ENCODE measurements around the gene CHL1. TPM values are rescaled to one million over a fixed set of nuclear protein-coding genes. Genes with fewer than 3 reads are reported as not detected.

The CHL1 gene
- total and polyA plus RNA-seq, 2 experiments from 2014 or later = not detected

DNA sequence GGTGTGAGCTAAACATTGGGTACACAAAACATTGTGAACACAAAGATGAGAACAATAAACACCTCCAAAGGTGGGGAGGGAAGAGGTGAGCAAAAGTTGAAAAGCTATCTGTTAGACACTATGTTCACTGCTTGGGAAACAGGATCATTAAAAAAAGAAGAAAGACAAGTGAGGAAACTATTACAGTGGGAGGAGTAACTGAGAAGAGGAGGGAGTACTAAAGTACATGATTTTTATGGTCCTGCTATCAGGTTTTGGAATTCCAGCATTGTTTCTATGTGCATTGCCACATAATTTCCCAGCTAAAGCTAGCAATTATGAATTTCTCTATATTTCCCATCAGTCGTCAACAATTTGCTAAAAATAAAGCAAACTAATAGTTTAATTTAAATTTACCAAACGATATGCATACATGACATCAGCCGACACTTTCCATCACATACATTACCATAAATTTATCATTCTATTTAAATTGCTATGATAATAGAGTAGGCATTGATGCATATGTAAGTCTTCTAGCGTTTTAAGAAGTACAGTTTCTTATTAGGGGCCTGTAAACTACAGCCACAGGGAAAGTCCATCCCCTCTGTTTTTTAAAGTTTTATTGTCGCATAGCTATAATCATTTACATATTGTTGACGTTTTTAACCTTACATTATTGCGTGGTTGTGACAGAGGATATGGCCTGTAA is 221.8 kb downstream of the CHL1 start:
- in situ Hi-C loops (cut with MboI) = no loop called here
- Histone ChIP-seq H3K79me2 (ENCODE audit: insufficient read depth) (no peaks in the 10 kb centered on the region), H4K20me1 (ENCODE audit: insufficient read depth) (no peaks in the 10 kb centered on the region), H3K9me2 (ENCODE audit: insufficient read depth) (no peaks in the 10 kb centered on the region), H3K27ac (no peak overlapping the region), H3K9me3 (ENCODE audit: low read depth) (no peaks in the 10 kb centered on the region), H3K9ac (no peak overlapping the region), H3K27me3 (replicated peaks; ENCODE audit: insufficient read depth) (no peaks in the 10 kb centered on the region), H2AFZ (no peak overlapping the region), H3K36me3 (ENCODE audit: low read depth) (no peaks in the 10 kb centered on the region), H3F3A (ENCODE audit: insufficient read depth) (no peaks in the 10 kb centered on the region), H3K4me3 (no peak overlapping the region), H3K4me2 (ENCODE audit: unreplicated experiment) (no peak overlapping the region), H3K4me1 (ENCODE audit: insufficient read depth) (no peaks in the 10 kb centered on the region)
- 41 to 43% methylated on average over 7 of the region's 7 CpGs for WGBS, 2 experiments (ENCODE audit: low coverage in 1 of 2, low lambda C conversion rate in 2 of 2, missing lambda C conversion rate in 2 of 2)
- DNase-seq = no peak
- TF ChIP-seq EZH2phosphoT487 (IDR thresholded peaks at IDR 0.05; ENCODE audit: insufficient read depth, low read depth) = no peak
- TF ChIP-seq EZH2 (IDR thresholded peaks at IDR 0.05; ENCODE audit: insufficient read depth, poor library complexity, severe bottlenecking) = no peak

DNA sequence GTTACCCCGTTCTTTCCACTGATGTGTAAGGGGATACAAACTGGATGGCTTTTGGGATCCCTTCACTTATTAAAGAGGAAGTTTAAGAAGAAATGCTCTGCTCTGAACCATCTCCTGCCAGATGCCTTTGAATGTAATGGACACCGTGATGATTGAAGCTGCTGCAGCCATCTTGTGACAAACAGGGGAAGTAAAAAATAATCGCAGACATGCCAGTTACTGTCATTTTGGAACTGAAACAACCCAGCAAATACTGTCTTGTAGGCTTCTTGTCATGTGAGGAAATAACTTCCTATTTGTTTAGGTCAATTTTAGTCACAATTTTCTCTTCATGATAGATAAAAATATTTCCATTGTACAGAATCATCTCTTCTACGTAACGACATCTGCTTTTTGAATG is 224.0 kb downstream of the CHL1 start:
- Histone ChIP-seq H3K27me3 (replicated peaks; ENCODE audit: insufficient read depth) (no peaks in the 10 kb centered on the region), H3F3A (ENCODE audit: insufficient read depth) (no peaks in the 10 kb centered on the region), H3K79me2 (ENCODE audit: insufficient read depth) (no peaks in the 10 kb centered on the region), H3K9me2 (ENCODE audit: insufficient read depth) (no peaks in the 10 kb centered on the region), H3K9ac (no peak overlapping the region), H3K4me1 (ENCODE audit: insufficient read depth) (no peaks in the 10 kb centered on the region), H3K4me3 (no peak overlapping the region), H3K9me3 (ENCODE audit: low read depth) (no peaks in the 10 kb centered on the region), H3K36me3 (ENCODE audit: low read depth) (no peaks in the 10 kb centered on the region), H4K20me1 (ENCODE audit: insufficient read depth) (no peaks in the 10 kb centered on the region), H2AFZ (no peak overlapping the region), H3K27ac (no peak overlapping the region), H3K4me2 (ENCODE audit: unreplicated experiment) (no peak overlapping the region)
- in situ Hi-C loops (cut with MboI) = no loop called here
- 45 to 53% methylated on average over 5 of the region's 5 CpGs for whole genome bisulfite sequencing, 2 experiments (ENCODE audit: low coverage in 1 of 2, low lambda C conversion rate in 2 of 2, missing lambda C conversion rate in 2 of 2)
- DNase-seq = no peak
- TF ChIP-seq EZH2 (IDR thresholded peaks at IDR 0.05; ENCODE audit: insufficient read depth, poor library complexity, severe bottlenecking) (no peak), EZH2phosphoT487 (IDR thresholded peaks at IDR 0.05; ENCODE audit: insufficient read depth, low read depth) (no peak)

DNA sequence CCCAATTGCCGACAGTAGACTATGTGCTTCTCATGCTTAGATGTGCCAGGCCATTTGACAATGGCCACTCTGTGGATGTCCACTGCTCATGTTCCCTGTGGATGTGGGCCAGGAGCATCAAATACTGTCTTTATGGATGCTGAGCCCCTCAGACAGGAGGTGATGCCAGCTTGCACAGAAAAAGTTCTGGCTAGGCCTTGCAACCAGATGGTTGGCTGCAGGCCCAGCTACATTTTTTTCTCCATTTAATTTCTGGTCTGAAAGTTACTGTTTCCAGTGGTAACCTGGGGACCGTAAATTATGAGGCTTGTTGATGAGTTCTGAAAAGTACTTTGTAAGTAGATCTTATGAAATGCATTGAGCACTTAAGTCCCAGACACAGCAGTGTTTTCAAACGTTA is 228.5 kb downstream of the CHL1 start:
- no peaks in the 10 kb centered on the region for H3K9me2 ChIP-seq (ENCODE audit: insufficient read depth)
- no peak overlapping the region for H3K27ac ChIP-seq
- TF ChIP-seq EZH2phosphoT487 (IDR thresholded peaks at IDR 0.05; ENCODE audit: insufficient read depth, low read depth) (no peak), EZH2 (IDR thresholded peaks at IDR 0.05; ENCODE audit: insufficient read depth, poor library complexity, severe bottlenecking) (no peak)
- H3F3A ChIP-seq (ENCODE audit: insufficient read depth) = no peaks in the 10 kb centered on the region
- no peak overlapping the region for H2AFZ ChIP-seq
- no peaks in the 10 kb centered on the region for H3K9me3 ChIP-seq (ENCODE audit: low read depth)
- no peaks in the 10 kb centered on the region for H3K4me1 ChIP-seq (ENCODE audit: insufficient read depth)
- in situ Hi-C loops (cut with MboI) = no loop called here
- DNase-seq = no peak
- H3K27me3 ChIP-seq (replicated peaks; ENCODE audit: insufficient read depth) = no peaks in the 10 kb centered on the region
- H3K36me3 ChIP-seq (ENCODE audit: low read depth) = no peaks in the 10 kb centered on the region
- H3K4me3 ChIP-seq = no peak overlapping the region
- H3K9ac ChIP-seq = no peak overlapping the region
- H3K79me2 ChIP-seq (ENCODE audit: insufficient read depth) = no peaks in the 10 kb centered on the region
- H3K4me2 ChIP-seq (ENCODE audit: unreplicated experiment) = no peak overlapping the region
- 1 to 2% methylated on average over 3 of the region's 3 CpGs for WGBS, 2 experiments (ENCODE audit: low coverage in 1 of 2, low lambda C conversion rate in 2 of 2, missing lambda C conversion rate in 2 of 2)
- no peaks in the 10 kb centered on the region for H4K20me1 ChIP-seq (ENCODE audit: insufficient read depth)

DNA sequence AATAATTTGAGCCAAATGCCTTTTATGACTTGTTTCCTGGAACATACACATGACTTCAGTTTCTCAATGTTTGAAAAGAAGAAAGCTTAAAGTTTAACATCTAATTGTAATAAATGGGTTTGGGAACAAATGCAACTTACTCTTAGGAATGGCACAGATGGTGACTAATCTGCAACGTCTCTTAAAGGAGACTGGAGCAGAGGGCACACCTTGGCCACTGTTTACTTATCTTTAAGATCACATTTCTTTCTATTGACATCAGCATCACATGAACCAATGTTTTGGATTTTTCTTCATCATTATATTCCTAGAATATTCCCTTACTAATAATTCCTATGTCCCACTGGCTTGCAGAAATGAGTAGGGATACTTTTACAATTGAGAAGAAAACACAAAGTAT is 229.5 kb downstream of the CHL1 start:
- no peaks in the 10 kb centered on the region for H3K36me3 ChIP-seq (ENCODE audit: low read depth)
- no peaks in the 10 kb centered on the region for H3K4me1 ChIP-seq (ENCODE audit: insufficient read depth)
- no peaks in the 10 kb centered on the region for H3K9me2 ChIP-seq (ENCODE audit: insufficient read depth)
- no peak overlapping the region for H3K27ac ChIP-seq
- no peak for TF ChIP-seq EZH2 (IDR thresholded peaks at IDR 0.05; ENCODE audit: insufficient read depth, poor library complexity, severe bottlenecking)
- TF ChIP-seq EZH2phosphoT487 (IDR thresholded peaks at IDR 0.05; ENCODE audit: insufficient read depth, low read depth) = no peak
- H3K9me3 ChIP-seq (ENCODE audit: low read depth) = no peaks in the 10 kb centered on the region
- no peak overlapping the region for H3K4me2 ChIP-seq (ENCODE audit: unreplicated experiment)
- no peak overlapping the region for H3K9ac ChIP-seq
- in situ Hi-C loops (cut with MboI) = no loop called here
- H3K27me3 ChIP-seq (replicated peaks; ENCODE audit: insufficient read depth) = no peaks in the 10 kb centered on the region
- DNase-seq = no peak
- H3K79me2 ChIP-seq (ENCODE audit: insufficient read depth) = no peaks in the 10 kb centered on the region
- no peak overlapping the region for H3K4me3 ChIP-seq
- no peaks in the 10 kb centered on the region for H3F3A ChIP-seq (ENCODE audit: insufficient read depth)
- H2AFZ ChIP-seq = no peak overlapping the region
- 0 to 5% methylated on average over 1 of the region's 1 CpG for WGBS, 2 experiments (ENCODE audit: low coverage in 1 of 2, low lambda C conversion rate in 2 of 2, missing lambda C conversion rate in 2 of 2)
- no peaks in the 10 kb centered on the region for H4K20me1 ChIP-seq (ENCODE audit: insufficient read depth)
